ENCODE results near the gene PDPN.

DNA sequence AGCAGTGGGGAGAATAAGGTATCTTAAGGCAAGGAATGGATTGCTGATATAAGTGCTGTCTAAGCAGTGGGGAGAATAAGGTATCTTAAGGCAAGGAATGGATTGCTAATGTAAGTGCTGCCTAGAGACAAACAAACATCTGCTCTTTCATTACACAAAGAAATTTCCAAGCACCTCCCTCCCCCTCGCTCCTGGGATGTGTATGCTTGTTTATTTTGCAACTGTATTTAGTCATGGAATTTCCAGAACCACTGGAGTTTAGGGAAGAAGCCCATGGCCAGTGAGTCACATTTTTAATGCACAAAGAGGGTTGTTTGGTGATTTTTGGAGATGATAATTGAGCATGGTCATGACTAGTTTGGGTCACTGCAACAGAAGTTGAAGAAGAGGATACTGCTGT lies 21.5 kb downstream of the PDPN start:
- no peak for TF ChIP-seq EZH2 (IDR thresholded peaks at IDR 0.05; ENCODE audit: insufficient read depth, low read length)
- TF ChIP-seq, protein P1, sequence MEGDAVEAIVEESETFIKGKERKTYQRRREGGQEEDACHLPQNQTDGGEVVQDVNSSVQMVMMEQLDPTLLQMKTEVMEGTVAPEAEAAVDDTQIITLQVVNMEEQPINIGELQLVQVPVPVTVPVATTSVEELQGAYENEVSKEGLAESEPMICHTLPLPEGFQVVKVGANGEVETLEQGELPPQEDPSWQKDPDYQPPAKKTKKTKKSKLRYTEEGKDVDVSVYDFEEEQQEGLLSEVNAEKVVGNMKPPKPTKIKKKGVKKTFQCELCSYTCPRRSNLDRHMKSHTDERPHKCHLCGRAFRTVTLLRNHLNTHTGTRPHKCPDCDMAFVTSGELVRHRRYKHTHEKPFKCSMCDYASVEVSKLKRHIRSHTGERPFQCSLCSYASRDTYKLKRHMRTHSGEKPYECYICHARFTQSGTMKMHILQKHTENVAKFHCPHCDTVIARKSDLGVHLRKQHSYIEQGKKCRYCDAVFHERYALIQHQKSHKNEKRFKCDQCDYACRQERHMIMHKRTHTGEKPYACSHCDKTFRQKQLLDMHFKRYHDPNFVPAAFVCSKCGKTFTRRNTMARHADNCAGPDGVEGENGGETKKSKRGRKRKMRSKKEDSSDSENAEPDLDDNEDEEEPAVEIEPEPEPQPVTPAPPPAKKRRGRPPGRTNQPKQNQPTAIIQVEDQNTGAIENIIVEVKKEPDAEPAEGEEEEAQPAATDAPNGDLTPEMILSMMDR (IDR thresholded peaks at IDR 0.05; ENCODE audit: insufficient read depth, low read depth, low read length) = no peak
